Measurements from ENCODE around the gene SYT1.

SYT1 gene

GRCh38 chr12:78898416-78898815 is 33.8 kb downstream of the SYT1 start:
- DNase-seq = no peak

- DNase-seq = no peak
Observed at GRCh38 chr12:78914859-78915331, 50.3 kb downstream of the SYT1 start.

- DNase-seq = no peak
Observed at GRCh38 chr12:78916845-78917480, 52.4 kb downstream of the SYT1 start.

- DNase-seq = no peak
Observed at GRCh38 chr12:78917513-78917912, 52.9 kb downstream of the SYT1 start.

GRCh38 chr12:78918268-78918667 is 53.7 kb downstream of the SYT1 start:
- DNase-seq = no peak

GRCh38 chr12:78928200-78929074 is 63.9 kb downstream of the SYT1 start:
- DNase-seq = no peak

GRCh38 chr12:78929075-78929418 is 64.5 kb downstream of the SYT1 start:
- no peak for DNase-seq

- DNase-seq = no peak
Observed at GRCh38 chr12:78931466-78931990, 67.0 kb downstream of the SYT1 start.

- DNase-seq = no peak
Observed at GRCh38 chr12:78933014-78933413, 68.4 kb downstream of the SYT1 start.

GRCh38 chr12:78938341-78939084 is 73.9 kb downstream of the SYT1 start:
- peak; percentile 95 for DNase-seq

- DNase-seq = no peak
Observed at GRCh38 chr12:78949532-78949931, 85.0 kb downstream of the SYT1 start.

GRCh38 chr12:78951803-78952551 is 87.4 kb downstream of the SYT1 start:
- DNase-seq = peak; percentile 81

GRCh38 chr12:78952552-78952929 is 88.0 kb downstream of the SYT1 start:
- DNase-seq = no peak

GRCh38 chr12:78958941-78959340 is 94.4 kb downstream of the SYT1 start:
- DNase-seq = no peak

GRCh38 chr12:78959556-78959955 is 95.0 kb downstream of the SYT1 start:
- no peak for DNase-seq

GRCh38 chr12:78961171-78961570 is 96.6 kb downstream of the SYT1 start:
- DNase-seq = no peak

- DNase-seq = no peak
Observed at GRCh38 chr12:78963439-78964227, 99.1 kb downstream of the SYT1 start.

GRCh38 chr12:78964521-78964920 is 99.9 kb downstream of the SYT1 start:
- DNase-seq = no peak

- no peak for DNase-seq
Observed at GRCh38 chr12:78966062-78966461, 101.5 kb downstream of the SYT1 start.

- no peak for DNase-seq
Observed at GRCh38 chr12:78966926-78967325, 102.4 kb downstream of the SYT1 start.

- no peak for DNase-seq
Observed at GRCh38 chr12:78968226-78968625, 103.7 kb downstream of the SYT1 start.

- no peak for DNase-seq
Observed at GRCh38 chr12:78970041-78970440, 105.5 kb downstream of the SYT1 start.

Data from NCI-H748 treated with DMSO at 0.1 percent for 48 hours (cell line).